H1 (cell line): ENCODE measurements around the gene NR2F1-AS1. TPM values are rescaled to one million over a fixed set of nuclear protein-coding genes. Genes with fewer than 3 reads are reported as not detected.

Experiments
- CTCF ChIA-PET: fragments of 300-600 bp; sonication (Branson Sonifier 250); formaldehyde crosslinking; loops from one replicate; lab custom pipeline; 2021; ENCODE audit not compliant: partially characterized antibody; lab: Charles Lee
- POLR2A ChIA-PET: fragments of 300-600 bp; sonication (Branson Sonifier 250); formaldehyde crosslinking; loops from one replicate; lab custom pipeline; 2021; ENCODE audit warnings: inconsistent platforms; ENCODE audit not compliant: partially characterized antibody; lab: Charles Lee
- DNase-seq, 2 experiments: peaks; one replicate each; pipeline versions ENCODE4 v3.0.0 to v3.0.0-alpha.2; 2010 to 2022; ENCODE audit warnings: low spot score in 2 of 2, low read depth in 1 of 2, mixed read lengths in 1 of 2
- FAIRE-seq: peaks from 2 replicates; lab custom pipeline; 2011; peaks lifted over from hg19 to GRCh38; lab: Jason Lieb, UNC
- H2AFZ ChIP-seq: 2 replicates; pipeline ENCODE4 v1.8.1; 2012; ENCODE audit warnings: low read length, inconsistent platforms
- H2AK5ac ChIP-seq: 2 replicates; pipeline ENCODE4 v1.6.1; 2013; ENCODE audit warnings: low read depth, low read length
- H2BK120ac ChIP-seq: replicated peaks from 2 replicates; pipeline ENCODE3; 2013; ENCODE audit warnings: low read depth, low read length, inconsistent platforms
- H2BK12ac ChIP-seq: 2 replicates; pipeline ENCODE4 v1.6.1; 2013; ENCODE audit warnings: low read depth, low read length
- H2BK15ac ChIP-seq: 2 replicates; pipeline ENCODE4 v1.6.1; 2013; ENCODE audit warnings: low read length
- H2BK20ac ChIP-seq: 2 replicates; pipeline ENCODE4 v1.6.1; 2013; ENCODE audit warnings: low read length
- H2BK5ac ChIP-seq: 2 replicates; pipeline ENCODE4 v1.6.1; 2013; ENCODE audit warnings: low read depth, low read length
- H3K14ac ChIP-seq: 2 replicates; pipeline ENCODE4 v1.6.1; 2013; ENCODE audit warnings: inconsistent platforms; ENCODE audit not compliant: insufficient read length
- H3K18ac ChIP-seq: 2 replicates; pipeline ENCODE4 v1.6.1; 2013; ENCODE audit warnings: low read length; ENCODE audit errors: extremely low read depth
- H3K23ac ChIP-seq: 2 replicates; pipeline ENCODE4 v1.6.1; 2013; ENCODE audit warnings: inconsistent platforms; ENCODE audit not compliant: insufficient read length
- H3K23me2 ChIP-seq: 2 replicates; pipeline ENCODE4 v1.6.1; 2013; ENCODE audit warnings: low read depth, low read length
- H3K27ac ChIP-seq: 2 replicates; pipeline ENCODE4 v1.6.1; 2011; ENCODE audit warnings: low read depth, low read length, inconsistent platforms
- H3K27me3 ChIP-seq, 4 experiments: replicated peaks in 1 of 4; 1 replicate in 1 of 4; 2 replicates in 3 of 4; pipeline versions ENCODE4 v1.6.1 to v1.8.1; 2011 to 2013; ENCODE audit warnings: low read length in 3 of 4, mild to moderate bottlenecking in 3 of 4, inconsistent platforms in 2 of 4, mixed read lengths in 2 of 4, moderate library complexity in 1 of 4; ENCODE audit not compliant: control insufficient read depth in 3 of 4, insufficient read depth in 3 of 4; ENCODE audit errors: extremely low read depth in 1 of 4
- H3K36me3 ChIP-seq, 4 experiments: 2 replicates each; pipeline versions ENCODE4 v1.6.1 to v1.8.1; 2011 to 2013; ENCODE audit warnings: mild to moderate bottlenecking in 4 of 4, low read length in 3 of 4, moderate library complexity in 2 of 4, control low read depth in 1 of 4, inconsistent platforms in 1 of 4; ENCODE audit not compliant: insufficient read depth in 4 of 4, control insufficient read depth in 2 of 4
- H3K4ac ChIP-seq: replicated peaks from 2 replicates; pipeline ENCODE3; 2013; ENCODE audit warnings: low read length, low read depth, mixed read lengths, inconsistent platforms; ENCODE audit not compliant: insufficient read length
- H3K4me1 ChIP-seq, 4 experiments: replicated peaks in 1 of 4; 1 replicate in 1 of 4; 2 replicates in 3 of 4; pipeline versions ENCODE4 v1.6.1 to v1.8.1; 2011 to 2013; ENCODE audit warnings: low read length in 3 of 4, inconsistent platforms in 2 of 4, mixed read lengths in 1 of 4; ENCODE audit not compliant: insufficient read depth in 4 of 4, control insufficient read depth in 3 of 4
- H3K4me2 ChIP-seq, 2 experiments: 2 replicates each; pipeline versions ENCODE4 v1.6.1 to v1.8.1; 2011 to 2013; ENCODE audit warnings: low read depth in 2 of 2, low read length in 2 of 2, control low read depth in 1 of 2, inconsistent platforms in 1 of 2, mild to moderate bottlenecking in 1 of 2; ENCODE audit not compliant: insufficient read depth in 1 of 2
- H3K4me3 ChIP-seq, 4 experiments: fragments of 200-600, 300-600 bp in 1 of 4; sonication (generic), shearing (Covaris generic), sonication (Bioruptor Twin) in 1 of 4; 2 replicates each; pipeline versions ENCODE4 v1.5.1 to v1.8.1; 2011 to 2016; ENCODE audit warnings: low read length in 4 of 4, low read depth in 3 of 4, control low read depth in 2 of 4, inconsistent platforms in 2 of 4, mild to moderate bottlenecking in 2 of 4, mixed read lengths in 1 of 4, moderate library complexity in 1 of 4; ENCODE audit not compliant: insufficient read depth in 2 of 4; ENCODE audit errors: extremely low read depth in 1 of 4
- H3K56ac ChIP-seq: replicated peaks from 2 replicates; pipeline ENCODE3; 2013; ENCODE audit warnings: low read depth, mild to moderate bottlenecking, mixed read lengths, low read length, inconsistent platforms; ENCODE audit not compliant: insufficient read length
- H3K79me1 ChIP-seq: 2 replicates; pipeline ENCODE4 v1.6.1; 2013; ENCODE audit warnings: low read depth, low read length, control low read depth
- H3K79me2 ChIP-seq, 2 experiments: 2 replicates each; pipeline versions ENCODE4 v1.6.1 to v1.8.1; 2012 to 2013; ENCODE audit warnings: low read length in 2 of 2, mild to moderate bottlenecking in 2 of 2, inconsistent platforms in 1 of 2; ENCODE audit not compliant: insufficient read depth in 2 of 2, control insufficient read depth in 1 of 2
- H3K9ac ChIP-seq, 4 experiments: replicated peaks in 1 of 4; 1 replicate in 1 of 4; 2 replicates in 3 of 4; pipeline versions ENCODE4 v1.6.1 to v1.8.1; 2011 to 2013; ENCODE audit warnings: low read depth in 3 of 4, low read length in 3 of 4, control low read depth in 2 of 4, mild to moderate bottlenecking in 2 of 4, moderate library complexity in 2 of 4, inconsistent platforms in 1 of 4; ENCODE audit errors: extremely low read depth in 1 of 4
- H3K9me3 ChIP-seq, 2 experiments: 2 replicates each; pipeline versions ENCODE4 v1.6.1 to v1.8.1; 2012 to 2013; ENCODE audit warnings: mild to moderate bottlenecking in 2 of 2, moderate library complexity in 2 of 2, control low read depth in 1 of 2, inconsistent platforms in 1 of 2, low read depth in 1 of 2, low read length in 1 of 2, mixed read lengths in 1 of 2; ENCODE audit not compliant: insufficient read depth in 2 of 2
- H4K20me1 ChIP-seq, 2 experiments: replicated peaks in 1 of 2; 2 replicates each; pipeline versions ENCODE3 to v1.8.1; 2011 to 2013; ENCODE audit warnings: inconsistent platforms in 2 of 2, low read length in 2 of 2, mild to moderate bottlenecking in 1 of 2; ENCODE audit not compliant: insufficient read depth in 2 of 2, control insufficient read depth in 1 of 2
- H4K5ac ChIP-seq: 2 replicates; pipeline ENCODE4 v1.6.1; 2013; ENCODE audit warnings: low read length, low read depth, mixed read lengths, inconsistent platforms; ENCODE audit not compliant: insufficient read length
- H4K8ac ChIP-seq: 2 replicates; pipeline ENCODE4 v1.8.0; 2013; ENCODE audit warnings: mild to moderate bottlenecking, moderate library complexity, low read length, inconsistent platforms; ENCODE audit not compliant: insufficient read depth; ENCODE audit errors: extremely low read depth
- H4K91ac ChIP-seq: replicated peaks from 2 replicates; pipeline ENCODE3; 2013; ENCODE audit warnings: low read length, mixed read lengths, inconsistent platforms; ENCODE audit not compliant: insufficient read length
- ASH2L ChIP-seq: fragments of 200-600, 300-600 bp; sonication (generic); IDR thresholded peaks from one replicate; pipeline ENCODE4 v1.7.1; 2017; ENCODE audit warnings: low read length
- CBX5 ChIP-seq: fragments of 300-800, 300-1000 bp; sonication (generic); IDR thresholded peaks from 2 replicates; pipeline ENCODE4 v1.7.1; 2016; ENCODE audit warnings: antibody characterized with exemption, low read length, low read depth
- CREB1 ChIP-seq: IDR thresholded peaks from 2 replicates; pipeline ENCODE4 v1.6.1; 2012; ENCODE audit warnings: inconsistent platforms
- JUND ChIP-seq: IDR thresholded peaks from 2 replicates; pipeline ENCODE4 v1.6.1; 2011; ENCODE audit warnings: mild to moderate bottlenecking, improper control_type of control experiment, low read length
- RBBP5 ChIP-seq: IDR thresholded peaks from 2 replicates; pipeline ENCODE4 v1.7.1; 2012; ENCODE audit warnings: low read depth, mild to moderate bottlenecking, inconsistent platforms, low read length, moderate library complexity, borderline replicate concordance
- WGBS, 2 experiments: shearing (Covaris generic) in 1 of 2; methylation state at CpG; one replicate each; pipeline versions ENCODE4 v1.1.6 to v1.1.7; 2013 to 2015; ENCODE audit warnings: low lambda C conversion rate in 2 of 2, mixed read lengths in 2 of 2, inconsistent platforms in 1 of 2, low coverage in 1 of 2, missing lambda C conversion rate in 1 of 2; ENCODE audit not compliant: insufficient replicate concordance in 2 of 2, insufficient coverage in 1 of 2, insufficient read length in 1 of 2; ENCODE audit errors: extremely low coverage in 1 of 2, missing lambda C conversion rate in 1 of 2; 5-methylcytosine and 5-hydroxymethylcytosine counted together
- polyA plus RNA-seq, 7 experiments: library from polyadenylated mRNA; depleted of rRNA in 3 of 7; stranded (reverse) in 5 of 7; unstranded in 2 of 7; fragments of >200 nt in 5 of 7; fragments of 200-250 nt in 2 of 7; gene quantifications; 1 replicate in 5 of 7; 2 replicates in 1 of 7; 4 replicates in 1 of 7; pipeline versions ENCODE4 v1.2.1 to v1.2.3, GENCODE V29; 2011 to 2013; ENCODE audit warnings: missing spikeins in 2 of 7, mixed read lengths in 2 of 7
- total RNA-seq: library from RNA; stranded (reverse); fragmentation: NEBNext Ultra II Directional; extraction: Animal tissue kit (Norgen Biotek cat#: 25700); gene quantifications from 2 replicates; pipeline ENCODE4 v1.2.1, GENCODE V29; 2021

The NR2F1-AS1 gene
- total and polyA plus RNA-seq, 2 of the 8 experiments (the other 6 are each of a cell fraction or from before 2014, with no cell fraction given): 1.6 to 5.6 TPM

GRCh38 chr5:93399675-93400074, 181.3 kb downstream of the NR2F1-AS1 start:
- Histone ChIP-seq H3K79me1 (no peaks in the 10 kb centered on the region), H3K56ac (no peak overlapping the region), H2BK120ac (no peak overlapping the region), H2AK5ac (no peak overlapping the region), H2BK5ac (no peak overlapping the region), H4K5ac (no peak overlapping the region), H2BK12ac (no peak overlapping the region), H3K23me2 (peaks cover 2% of the 10 kb centered on the region; the same call in 1 of the 2 replicates), H4K91ac (no peak overlapping the region), H3K18ac (no peak overlapping the region), H3K4me1 (no peaks in the 10 kb centered on the region), H3K9me3 (peaks cover 0 to 4% of the 10 kb centered on the region in 2 experiments; a peak in 1 of 4 replicates), H3K4ac (no peak overlapping the region), H4K8ac (no peak overlapping the region), H2AFZ (no peak overlapping the region), H3K23ac (no peak overlapping the region), H3K14ac (no peak overlapping the region), H3K9ac (no peak overlapping the region), H3K27me3 (no peaks in the 10 kb centered on the region), H3K27ac (no peak overlapping the region), H2BK20ac (no peak overlapping the region), H3K4me2 (no peak overlapping the region), H3K79me2 (no peaks in the 10 kb centered on the region), H3K36me3 (no peaks in the 10 kb centered on the region), H3K4me3 (no peak overlapping the region), H2BK15ac (no peak overlapping the region), H4K20me1 (no peaks in the 10 kb centered on the region)
- TF ChIP-seq CREB1 (no peak), RBBP5 (no peak), JUND (no peak), CBX5 (no peak), ASH2L (no peak)
- ChIA-PET CTCF (interaction anchor here (0.9 kb wide), 1 partner anchor 9 kb away, joined by 3 read pairs; no protein-coding TSS in a partner anchor), POLR2A (no interaction called here)
- no peak for DNase-seq
- 67% methylated on average over 3 of the region's 3 CpGs; no CpG with 5 or more reads in 1 of the 2 experiments for WGBS, 2 experiments
- FAIRE-seq: no peak
